ENCODE data around the gene RGL4. TPM values are rescaled to one million over a fixed set of nuclear protein-coding genes. Genes with fewer than 3 reads are reported as not detected.

Gene RGL4
- total and polyA plus RNA-seq, 8 donors, result 0.65 to 5.9 (median 2.9) TPM; not detected in 4

GRCh38 chr22:23704829-23705228 lies 14.0 kb downstream of the RGL4 start:
- Histone ChIP-seq H3K36me3 (peaks cover 47 to 100% (median 98%) of the 10 kb centered on the region in 4 donors), H3K9me3 (no peaks in the 10 kb centered on the region), H3K27ac (no peak overlapping the region), H3K4me3 (no peak overlapping the region), H3K4me1 (no peaks in the 10 kb centered on the region), H3K27me3 (no peaks in the 10 kb centered on the region)
- 81 to 92% (median 84%) methylated on average over 3 of the region's 3 CpGs for WGBS, 5 donors
- TF ChIP-seq POLR2A (IDR thresholded peaks at IDR 0.05) (no peak), POLR2AphosphoS5 (IDR thresholded peaks at IDR 0.05) (no peak), EP300 (IDR thresholded peaks at IDR 0.05) (no peak), CTCF (IDR thresholded peaks at IDR 0.05) (no peak)
- no peak for DNase-seq
- intact Hi-C loops (cut with DNase I; ENCODE audit: low total_unique reads), result no loop called here

- Histone ChIP-seq H3K36me3 (peaks cover 48 to 100% (median 98%) of the 10 kb centered on the region in 4 donors), H3K4me1 (no peaks in the 10 kb centered on the region), H3K9me3 (no peaks in the 10 kb centered on the region), H3K4me3 (no peak overlapping the region), H3K27me3 (no peaks in the 10 kb centered on the region), H3K27ac (no peak overlapping the region)
- TF ChIP-seq POLR2AphosphoS5 (IDR thresholded peaks at IDR 0.05) (no peak), EP300 (IDR thresholded peaks at IDR 0.05) (no peak), POLR2A (IDR thresholded peaks at IDR 0.05) (no peak), CTCF (IDR thresholded peaks at IDR 0.05) (no peak)
- intact Hi-C loops (cut with DNase I; ENCODE audit: low total_unique reads), result no loop called here
- 77 to 87% (median 80%) methylated on average over 3 of the region's 3 CpGs for WGBS, 5 donors
- no peak for DNase-seq
These were observed 14.5 kb downstream of the RGL4 start for GRCh38 chr22:23705358-23705757.

- Histone ChIP-seq H3K27ac (no peak overlapping the region), H3K36me3 (peaks cover 55 to 100% (median 100%) of the 10 kb centered on the region in 4 donors), H3K4me3 (no peak overlapping the region), H3K27me3 (no peaks in the 10 kb centered on the region), H3K9me3 (no peaks in the 10 kb centered on the region), H3K4me1 (no peaks in the 10 kb centered on the region)
- 68 to 92% (median 76%) methylated on average over 1 of the region's 1 CpG for WGBS, 5 donors
- DNase-seq, result no peak
- TF ChIP-seq POLR2AphosphoS5 (IDR thresholded peaks at IDR 0.05) (no peak), CTCF (IDR thresholded peaks at IDR 0.05) (no peak), EP300 (IDR thresholded peaks at IDR 0.05) (no peak), POLR2A (IDR thresholded peaks at IDR 0.05) (no peak)
- intact Hi-C loops (cut with DNase I; ENCODE audit: low total_unique reads), result no loop called here
These were observed 17.5 kb downstream of the RGL4 start for GRCh38 chr22:23708270-23708669.

- peaks cover 56 to 100% (median 100%) of the 10 kb centered on the region in 4 donors for H3K36me3 ChIP-seq
- H3K27ac ChIP-seq, result no peak overlapping the region
These were observed 18.3 kb downstream of the RGL4 start for GRCh38 chr22:23709107-23709506.

GRCh38 chr22:23712256-23712655 lies 21.4 kb downstream of the RGL4 start:
- intact Hi-C loops (cut with DNase I; ENCODE audit: low total_unique reads), result no loop called here
- no peaks in the 10 kb centered on the region for H3K27me3 ChIP-seq
- H3K4me1 ChIP-seq, result peaks cover 7 to 20% (median 18%) of the 10 kb centered on the region in 4 donors
- WGBS, 5 donors, result 92 to 98% (median 95%) methylated on average over 5 to 12 of the region's 12 CpGs
- no peaks in the 10 kb centered on the region for H3K9me3 ChIP-seq
- TF ChIP-seq EP300 (IDR thresholded peaks at IDR 0.05), result no peak
- no peak for TF ChIP-seq POLR2A (IDR thresholded peaks at IDR 0.05)
- TF ChIP-seq POLR2AphosphoS5 (IDR thresholded peaks at IDR 0.05), result no peak
- no peak for TF ChIP-seq CTCF (IDR thresholded peaks at IDR 0.05)
- DNase-seq, result no peak
- H3K27ac ChIP-seq, result no peak overlapping the region
- peaks cover 37 to 79% (median 79%) of the 10 kb centered on the region in 4 donors for H3K36me3 ChIP-seq
- no peak overlapping the region for H3K4me3 ChIP-seq

More at GRCh38 chr22:23709107-23709506, 18.3 kb downstream of the RGL4 start:
- DNase-seq, result no peak
- no peak for TF ChIP-seq EP300 (IDR thresholded peaks at IDR 0.05)
- no peak overlapping the region for H3K4me3 ChIP-seq
- intact Hi-C loops (cut with DNase I; ENCODE audit: low total_unique reads), result no loop called here
- H3K27me3 ChIP-seq, result no peaks in the 10 kb centered on the region
- WGBS, 5 donors, result 86 to 98% (median 94%) methylated on average over 2 of the region's 2 CpGs
- no peaks in the 10 kb centered on the region for H3K4me1 ChIP-seq
- H3K9me3 ChIP-seq, result no peaks in the 10 kb centered on the region

Data from stomach (tissue), 9 donors.